ENCODE data around the gene ADCY10.

ADCY10 gene

DNA sequence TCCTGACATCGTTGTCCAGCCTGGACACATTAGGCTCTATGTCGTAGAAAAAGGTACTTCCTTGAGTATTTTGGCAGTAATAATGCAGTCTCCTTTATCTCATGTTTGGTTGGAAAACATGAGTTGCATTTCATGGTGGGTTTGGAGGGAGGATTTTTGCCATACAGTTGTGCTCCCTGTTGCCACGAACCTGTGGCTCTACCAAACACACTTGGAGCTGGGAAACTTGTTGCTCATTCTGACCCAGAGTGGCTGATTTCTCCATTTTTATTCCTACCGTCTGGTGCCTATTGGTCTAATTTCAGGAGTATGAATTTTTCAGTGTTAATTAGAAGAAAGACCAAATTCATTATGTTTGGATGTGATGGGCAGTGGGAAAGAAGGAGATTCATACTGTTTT, 141.5 kb downstream of the ADCY10 start:
- H3K4me3 ChIP-seq (ENCODE audit: low read depth, low read length): no peak overlapping the region
- TF ChIP-seq, protein P1, sequence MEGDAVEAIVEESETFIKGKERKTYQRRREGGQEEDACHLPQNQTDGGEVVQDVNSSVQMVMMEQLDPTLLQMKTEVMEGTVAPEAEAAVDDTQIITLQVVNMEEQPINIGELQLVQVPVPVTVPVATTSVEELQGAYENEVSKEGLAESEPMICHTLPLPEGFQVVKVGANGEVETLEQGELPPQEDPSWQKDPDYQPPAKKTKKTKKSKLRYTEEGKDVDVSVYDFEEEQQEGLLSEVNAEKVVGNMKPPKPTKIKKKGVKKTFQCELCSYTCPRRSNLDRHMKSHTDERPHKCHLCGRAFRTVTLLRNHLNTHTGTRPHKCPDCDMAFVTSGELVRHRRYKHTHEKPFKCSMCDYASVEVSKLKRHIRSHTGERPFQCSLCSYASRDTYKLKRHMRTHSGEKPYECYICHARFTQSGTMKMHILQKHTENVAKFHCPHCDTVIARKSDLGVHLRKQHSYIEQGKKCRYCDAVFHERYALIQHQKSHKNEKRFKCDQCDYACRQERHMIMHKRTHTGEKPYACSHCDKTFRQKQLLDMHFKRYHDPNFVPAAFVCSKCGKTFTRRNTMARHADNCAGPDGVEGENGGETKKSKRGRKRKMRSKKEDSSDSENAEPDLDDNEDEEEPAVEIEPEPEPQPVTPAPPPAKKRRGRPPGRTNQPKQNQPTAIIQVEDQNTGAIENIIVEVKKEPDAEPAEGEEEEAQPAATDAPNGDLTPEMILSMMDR (IDR thresholded peaks at IDR 0.05; ENCODE audit: low read depth, low read length): no peak

DNA sequence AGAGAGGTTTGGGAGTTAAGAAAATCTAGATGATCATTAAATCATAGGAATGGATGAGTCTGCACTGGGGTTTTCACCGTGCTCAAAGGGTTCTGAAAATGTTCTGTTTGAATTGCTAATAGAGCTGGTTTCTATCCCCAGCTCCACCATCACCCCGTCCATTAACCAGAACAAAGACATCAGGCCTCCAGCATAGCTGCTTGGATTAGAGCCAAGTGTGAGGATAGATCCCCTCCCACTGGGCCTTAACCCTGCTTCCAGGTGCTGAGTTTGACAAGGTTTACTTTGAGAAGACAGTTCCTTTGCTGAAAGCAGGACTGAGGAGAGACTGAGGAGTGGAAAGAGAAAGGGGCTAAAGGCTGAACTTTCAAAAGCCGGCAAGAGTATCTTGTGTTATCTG, 143.8 kb downstream of the ADCY10 start:
- no peak overlapping the region for H3K4me3 ChIP-seq (ENCODE audit: low read depth, low read length)
- TF ChIP-seq, protein P1 (IDR thresholded peaks at IDR 0.05; ENCODE audit: low read depth, low read length): no peak

DNA sequence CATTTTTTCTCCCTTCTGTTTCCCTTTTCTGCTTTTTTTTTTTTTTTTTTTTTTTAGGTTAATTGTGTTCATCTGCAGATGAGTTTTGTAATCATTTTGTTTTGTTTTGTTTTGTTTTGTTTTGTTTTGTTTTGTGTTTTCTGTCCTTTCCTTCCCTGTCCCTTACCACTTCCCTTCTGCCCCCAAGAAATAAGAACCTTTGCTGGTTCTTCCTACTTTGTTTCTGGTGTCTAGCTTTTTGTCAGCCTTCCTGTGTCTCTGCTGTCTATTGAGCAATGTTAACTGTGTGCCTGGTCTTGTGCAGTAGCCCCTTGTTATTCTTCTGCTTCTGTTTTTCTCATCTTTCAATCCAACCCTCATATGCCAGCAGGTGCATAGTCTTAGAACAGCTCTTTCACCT, 146.2 kb downstream of the ADCY10 start:
- H3K4me3 ChIP-seq (ENCODE audit: low read depth, low read length): no peak overlapping the region

DNA sequence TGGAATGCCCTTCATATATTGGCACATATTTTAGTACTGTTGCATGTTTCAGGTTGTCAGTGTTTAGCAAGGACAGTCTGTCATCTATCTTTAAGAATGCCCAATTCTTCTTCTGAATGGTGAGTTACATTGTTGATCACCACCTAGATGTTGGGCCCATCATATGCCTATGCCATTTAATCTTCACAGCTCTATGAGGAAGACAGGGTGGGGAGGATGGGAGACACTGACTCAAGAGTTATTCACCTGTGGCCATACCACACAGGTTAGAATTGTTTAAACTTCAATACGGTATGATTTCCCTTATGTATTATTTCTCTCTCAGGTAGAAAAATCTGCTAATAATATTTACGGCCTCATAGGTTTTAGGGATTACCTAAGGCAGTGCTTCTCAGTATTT, 147.4 kb downstream of the ADCY10 start:
- TF ChIP-seq, protein P1 (IDR thresholded peaks at IDR 0.05; ENCODE audit: low read depth, low read length): no peak
- no peak overlapping the region for H3K4me3 ChIP-seq (ENCODE audit: low read depth, low read length)

More for the DNA sequence above, 146.2 kb downstream of the ADCY10 start:
- TF ChIP-seq, protein P1 (IDR thresholded peaks at IDR 0.05; ENCODE audit: low read depth, low read length): no peak

DNA sequence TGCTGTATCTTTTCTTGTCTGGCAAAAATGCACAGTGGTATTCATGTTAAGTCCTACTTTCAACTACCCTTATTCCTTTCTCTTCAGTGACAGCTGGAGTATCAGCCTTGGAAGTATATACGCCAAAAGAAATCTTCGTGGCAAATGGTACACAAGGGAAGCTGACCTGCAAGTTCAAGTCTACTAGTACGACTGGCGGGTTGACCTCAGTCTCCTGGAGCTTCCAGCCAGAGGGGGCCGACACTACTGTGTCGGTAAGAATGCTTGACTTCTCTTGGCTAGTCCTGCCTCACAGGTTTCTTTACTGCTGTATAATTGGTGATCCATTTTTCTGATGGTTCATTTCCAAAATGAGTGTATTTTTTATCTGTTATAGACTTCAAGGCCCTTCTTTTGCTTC, 148.4 kb downstream of the ADCY10 start:
- TF ChIP-seq, protein P1 (IDR thresholded peaks at IDR 0.05; ENCODE audit: low read depth, low read length): no peak
- no peak overlapping the region for H3K4me3 ChIP-seq (ENCODE audit: low read depth, low read length)

DNA sequence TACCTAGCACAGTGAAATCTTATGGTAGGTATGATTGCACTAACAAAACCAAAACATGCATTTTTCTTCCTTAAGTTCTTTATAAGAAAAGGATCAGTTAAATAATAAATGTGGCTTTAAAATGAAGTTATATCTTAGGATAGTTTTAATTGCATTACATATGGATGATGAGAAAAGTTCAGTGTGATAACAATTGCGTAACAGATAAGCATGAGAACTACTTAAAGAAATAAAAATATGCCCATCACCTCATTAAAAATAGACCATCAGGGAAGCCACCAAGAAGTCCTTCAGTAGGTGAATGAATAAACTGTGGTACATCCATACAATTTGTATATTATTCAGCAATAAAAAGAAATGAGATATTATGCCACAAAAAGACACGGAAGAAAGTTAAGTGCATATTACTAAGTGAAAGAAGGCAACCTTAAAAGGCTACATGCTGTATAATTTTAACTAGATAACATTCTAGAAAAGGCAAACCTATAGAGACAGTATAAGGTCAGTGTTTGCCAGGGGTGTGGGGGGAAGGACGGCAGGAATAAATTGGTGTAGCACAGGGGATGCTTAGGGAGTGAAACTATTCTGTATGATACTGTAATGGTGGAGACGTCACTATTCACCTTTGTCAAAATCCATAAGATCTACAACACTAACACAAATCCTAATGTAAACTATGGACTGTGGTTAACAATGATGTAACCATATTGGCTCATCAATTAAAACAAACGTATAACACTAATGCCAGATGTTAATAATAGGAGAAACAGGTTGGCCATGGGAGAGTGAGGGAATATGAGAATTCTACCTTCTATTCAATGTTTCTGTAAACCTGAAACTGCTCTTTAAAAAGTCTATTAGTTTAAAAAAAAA, 149.2 kb downstream of the ADCY10 start:
- H3K4me3 ChIP-seq (ENCODE audit: low read depth, low read length): no peak overlapping the region
- TF ChIP-seq, protein P1 (IDR thresholded peaks at IDR 0.05; ENCODE audit: low read depth, low read length): no peak

DNA sequence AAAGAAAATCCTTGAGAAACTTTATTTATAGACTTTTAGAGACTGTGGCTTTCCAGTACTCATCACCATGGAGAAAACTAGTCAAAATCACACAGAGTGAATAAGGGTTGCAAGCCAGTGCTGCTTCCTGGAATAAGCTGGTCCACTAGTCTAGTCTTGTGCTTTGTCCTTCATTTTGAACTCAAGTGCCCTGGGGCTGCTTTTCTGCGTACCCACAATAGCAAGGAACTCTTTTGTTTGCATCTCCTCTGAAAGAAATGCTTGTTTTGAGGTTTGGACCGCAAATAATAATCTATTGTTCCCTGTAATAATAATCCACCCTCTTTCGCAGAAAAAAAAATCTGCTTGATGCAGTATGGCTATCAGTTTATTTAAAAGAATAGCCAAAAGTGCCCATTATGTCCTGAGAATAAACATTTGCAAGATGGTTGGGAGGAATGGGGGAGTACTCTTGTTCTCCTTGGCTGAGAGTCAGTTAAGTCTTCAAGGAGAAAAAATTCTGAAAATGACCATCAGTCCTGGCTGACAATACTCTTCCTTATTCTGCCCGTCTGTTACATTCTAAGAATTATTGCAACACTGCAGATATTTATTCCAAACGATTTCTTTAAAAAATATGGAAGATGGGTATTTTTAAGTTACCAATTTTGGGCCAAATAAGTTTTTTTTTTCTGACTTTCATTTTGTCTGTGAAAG, 150.3 kb downstream of the ADCY10 start:
- TF ChIP-seq, protein P1 (IDR thresholded peaks at IDR 0.05; ENCODE audit: low read depth, low read length): no peak
- no peak overlapping the region for H3K4me3 ChIP-seq (ENCODE audit: low read depth, low read length)
